GM19328 (cell line): Measurements from ENCODE around the gene ATP6V1C2.

ENCODE experiments used
- ATAC-seq: cut with Tn5 transposase; IDR thresholded peaks from one replicate; pipeline ENCODE4 v1.9.1; 2021; ENCODE audit warnings: mild to moderate bottlenecking, moderate library complexity; ENCODE audit not compliant: unreplicated experiment

The ATP6V1C2 gene, protein sequence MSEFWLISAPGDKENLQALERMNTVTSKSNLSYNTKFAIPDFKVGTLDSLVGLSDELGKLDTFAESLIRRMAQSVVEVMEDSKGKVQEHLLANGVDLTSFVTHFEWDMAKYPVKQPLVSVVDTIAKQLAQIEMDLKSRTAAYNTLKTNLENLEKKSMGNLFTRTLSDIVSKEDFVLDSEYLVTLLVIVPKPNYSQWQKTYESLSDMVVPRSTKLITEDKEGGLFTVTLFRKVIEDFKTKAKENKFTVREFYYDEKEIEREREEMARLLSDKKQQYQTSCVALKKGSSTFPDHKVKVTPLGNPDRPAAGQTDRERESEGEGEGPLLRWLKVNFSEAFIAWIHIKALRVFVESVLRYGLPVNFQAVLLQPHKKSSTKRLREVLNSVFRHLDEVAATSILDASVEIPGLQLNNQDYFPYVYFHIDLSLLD

DNA sequence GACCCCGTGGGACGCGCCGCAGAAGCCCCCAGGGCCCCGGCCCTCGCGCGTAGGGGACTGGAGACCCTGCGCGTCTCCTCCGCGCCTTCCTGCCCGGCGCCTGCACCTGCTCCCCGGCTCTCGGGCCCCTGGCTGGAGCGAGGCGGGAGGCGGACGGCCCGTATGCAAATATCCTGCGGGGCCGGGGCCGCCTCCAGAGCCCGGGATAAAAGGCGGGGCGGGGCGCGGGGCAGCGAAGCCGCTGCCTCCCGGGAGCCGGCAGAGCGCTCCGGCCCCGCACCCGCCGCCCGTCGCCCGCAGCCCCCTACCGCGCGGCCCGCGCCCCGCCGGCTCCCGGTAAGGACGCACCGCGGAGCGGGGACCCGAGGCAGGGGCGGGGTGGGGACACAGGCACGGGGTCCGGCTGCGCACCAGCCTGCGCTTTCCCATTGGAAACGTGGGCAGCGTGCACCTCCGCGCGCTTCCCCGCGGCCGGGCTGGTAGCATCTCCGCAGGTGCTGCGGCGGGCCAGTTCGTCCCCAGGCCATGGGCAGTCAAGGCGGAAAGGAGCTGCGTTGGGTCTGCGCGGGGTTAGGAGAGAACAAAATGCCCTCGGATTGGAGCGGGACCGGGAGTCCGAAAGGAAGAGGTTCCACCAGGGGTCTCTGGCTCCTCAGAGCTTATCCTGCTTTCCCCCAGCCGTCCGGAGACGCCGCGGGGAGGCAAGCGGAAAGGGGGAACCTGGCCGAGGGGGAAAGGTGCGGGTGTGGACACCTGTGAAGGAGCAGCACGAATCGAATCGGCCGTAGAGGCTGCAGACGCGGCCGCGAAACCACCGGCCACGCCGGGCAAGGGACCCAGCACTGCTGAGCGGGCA, at the start of gene ATP6V1C2:
Gene ATP6V1C2 (plus strand): TSS at position 235 of the 856 bp plus-strand sequence. CDS start 1,220 bp downstream, outside the sequence.
- peak; percentile 78 for ATAC-seq

DNA sequence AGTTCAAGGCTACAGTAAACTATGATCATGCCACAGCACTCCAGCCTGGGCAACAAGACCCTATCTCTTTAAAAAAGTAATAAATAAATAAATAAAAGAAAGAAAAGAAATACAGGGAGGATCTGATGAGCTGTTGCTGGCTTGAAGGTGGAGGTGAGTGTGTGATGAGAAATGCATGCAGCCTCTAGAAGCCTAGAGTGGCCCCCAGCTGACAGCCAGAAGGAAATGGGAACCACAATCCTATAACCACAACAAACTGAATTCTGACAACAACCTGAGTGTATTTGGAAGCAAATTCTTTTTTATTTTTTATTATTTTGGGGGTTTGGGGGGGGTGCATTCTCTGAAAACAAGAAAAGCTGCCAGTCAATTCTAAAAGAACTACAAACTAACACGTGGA, 46.3 kb upstream of the ATP6V1C2 start:
- no peak for ATAC-seq

DNA sequence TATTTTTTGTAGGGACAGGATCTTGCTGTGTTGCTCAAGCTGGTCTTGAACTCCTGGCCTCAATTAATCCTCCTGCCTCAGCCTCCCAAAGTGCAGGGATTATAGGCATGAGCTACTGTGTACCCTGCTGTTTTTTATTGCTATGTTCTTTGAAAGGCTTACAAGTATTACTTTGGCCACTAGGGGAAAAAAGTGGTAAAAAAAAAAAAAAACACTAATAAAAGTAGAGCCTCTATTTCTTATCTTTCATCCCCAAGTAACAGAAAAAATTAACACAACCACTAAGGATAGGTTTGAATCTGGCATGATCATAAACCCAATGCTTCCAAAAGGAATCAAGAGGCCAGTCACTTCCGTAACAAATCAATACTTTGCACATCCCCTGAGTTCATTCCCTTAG, 43.2 kb upstream of the ATP6V1C2 start:
- no peak for ATAC-seq

DNA sequence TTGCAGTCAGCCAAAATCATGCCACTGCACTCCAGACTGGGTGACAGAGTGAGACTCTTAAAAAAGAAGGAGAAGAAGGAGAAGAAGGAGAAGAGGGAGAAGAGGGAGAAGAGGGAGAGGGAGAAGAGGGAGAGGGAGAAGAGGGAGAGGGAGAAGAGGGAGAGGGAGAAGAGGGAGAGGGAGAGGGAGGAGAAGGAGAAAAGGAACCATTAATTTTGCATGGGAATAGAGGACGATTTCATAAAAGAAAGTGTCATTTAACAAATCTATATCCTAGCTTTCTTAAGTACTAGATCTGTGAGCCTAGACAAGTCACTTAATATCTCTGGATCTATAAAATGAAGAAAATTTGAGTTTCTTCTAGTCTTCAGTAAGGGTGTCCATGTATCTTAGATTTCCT, 41.2 kb upstream of the ATP6V1C2 start:
- no peak for ATAC-seq

DNA sequence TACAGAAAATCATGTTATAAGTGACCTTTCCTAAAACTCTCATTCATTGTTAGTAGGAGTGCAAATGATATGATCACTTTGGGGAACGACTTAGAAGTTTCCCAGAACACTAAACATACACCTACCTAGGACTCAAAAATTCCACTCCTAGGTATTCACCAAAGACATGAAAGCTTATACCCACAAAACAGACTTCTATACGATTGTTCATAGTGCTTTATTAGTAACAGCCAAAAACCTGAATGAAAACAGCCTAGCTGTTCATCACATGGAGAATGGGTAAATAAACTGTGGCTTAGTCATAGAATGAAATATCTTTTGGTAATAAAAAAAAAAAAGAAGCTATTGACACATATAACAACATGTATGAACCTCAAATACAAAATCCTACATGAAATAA, 40.5 kb upstream of the ATP6V1C2 start:
- no peak for ATAC-seq

DNA sequence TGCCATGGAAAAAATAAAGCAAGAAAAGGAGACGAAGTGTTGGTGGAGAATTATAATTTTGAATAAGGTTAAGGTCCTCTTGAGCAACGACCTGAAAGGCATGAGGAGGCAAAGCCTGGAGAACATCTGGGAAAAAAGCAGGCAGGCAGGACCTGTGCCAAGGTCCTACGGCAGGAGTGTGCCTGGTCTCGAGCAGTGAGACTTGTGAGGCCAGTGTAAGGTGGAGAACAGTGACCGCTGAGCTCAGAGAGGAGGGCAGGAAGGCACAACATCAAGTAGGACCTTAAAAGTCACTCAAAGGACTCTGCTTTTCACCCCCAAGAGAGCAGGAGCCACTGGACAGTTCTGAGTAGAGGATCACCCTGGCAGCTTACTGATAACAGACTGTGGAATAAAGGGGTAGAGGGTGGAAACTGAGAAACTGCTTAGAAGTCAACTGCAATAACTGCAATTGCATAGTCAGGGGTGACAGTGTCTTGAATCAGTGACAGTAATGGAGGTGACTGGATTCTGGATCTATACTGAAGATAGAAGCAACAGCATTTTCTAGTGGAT, 35.2 kb upstream of the ATP6V1C2 start:
- no peak for ATAC-seq

DNA sequence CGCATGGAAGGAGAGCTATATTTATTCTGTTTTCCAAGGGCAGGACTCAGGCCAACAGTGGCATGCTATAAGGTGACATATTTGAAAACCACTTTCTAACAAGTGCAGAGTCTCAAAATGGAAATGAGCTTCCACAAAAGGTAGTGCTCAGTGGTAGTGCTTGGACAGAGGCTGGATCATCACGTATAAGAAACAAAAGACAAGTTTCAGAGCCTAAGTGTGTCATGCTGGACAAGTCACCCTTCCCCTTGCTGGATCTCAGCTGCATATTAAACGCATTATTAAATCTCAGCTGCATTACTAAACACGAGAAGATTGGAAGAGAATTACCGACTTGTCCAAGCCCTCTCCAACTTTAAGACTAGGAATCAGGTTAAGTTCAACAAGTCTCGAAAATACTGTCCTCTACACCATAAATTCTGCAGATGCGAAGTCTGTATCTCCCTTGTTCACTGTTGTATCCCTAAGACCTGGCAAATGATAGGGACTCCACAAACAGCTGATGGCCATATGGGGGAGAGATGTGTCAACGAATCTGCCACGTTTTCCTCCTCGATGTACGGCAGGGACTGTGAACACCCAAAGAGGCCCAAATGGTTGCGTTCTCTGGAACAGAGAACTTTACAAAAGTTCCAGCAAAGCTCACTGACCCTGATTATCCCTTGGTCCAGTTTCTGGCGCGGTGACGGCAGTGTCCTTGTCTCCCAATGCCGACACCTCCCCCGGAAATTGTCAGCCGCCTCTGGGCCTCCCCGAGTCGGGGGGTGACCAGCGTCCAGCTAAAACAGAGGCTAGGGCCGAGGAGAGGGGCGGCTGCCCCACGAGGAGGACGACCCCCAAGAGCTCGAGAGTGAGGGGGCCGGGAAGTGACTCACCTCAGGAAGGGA, 32.3 kb upstream of the ATP6V1C2 start:
- ATAC-seq: peak; percentile 18

DNA sequence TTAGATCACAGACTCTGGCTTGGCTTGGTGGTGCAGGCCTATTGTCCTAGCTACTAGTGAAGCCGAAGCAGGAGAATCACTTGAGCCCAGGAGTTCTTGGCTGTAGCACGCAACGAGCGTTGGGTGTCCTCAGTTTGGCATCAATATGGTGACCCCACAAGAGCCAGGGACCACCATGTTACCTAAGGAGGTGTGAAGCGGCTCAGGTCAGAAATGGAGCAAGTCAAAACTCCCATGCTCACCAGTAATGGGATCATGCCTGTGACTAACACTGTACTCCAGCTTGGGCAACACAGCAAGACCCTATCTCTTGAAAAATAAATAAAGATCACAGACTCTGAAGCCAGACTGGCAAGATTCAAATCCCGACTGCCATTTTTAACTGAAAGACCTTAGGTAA, 29.9 kb upstream of the ATP6V1C2 start:
- no peak for ATAC-seq

DNA sequence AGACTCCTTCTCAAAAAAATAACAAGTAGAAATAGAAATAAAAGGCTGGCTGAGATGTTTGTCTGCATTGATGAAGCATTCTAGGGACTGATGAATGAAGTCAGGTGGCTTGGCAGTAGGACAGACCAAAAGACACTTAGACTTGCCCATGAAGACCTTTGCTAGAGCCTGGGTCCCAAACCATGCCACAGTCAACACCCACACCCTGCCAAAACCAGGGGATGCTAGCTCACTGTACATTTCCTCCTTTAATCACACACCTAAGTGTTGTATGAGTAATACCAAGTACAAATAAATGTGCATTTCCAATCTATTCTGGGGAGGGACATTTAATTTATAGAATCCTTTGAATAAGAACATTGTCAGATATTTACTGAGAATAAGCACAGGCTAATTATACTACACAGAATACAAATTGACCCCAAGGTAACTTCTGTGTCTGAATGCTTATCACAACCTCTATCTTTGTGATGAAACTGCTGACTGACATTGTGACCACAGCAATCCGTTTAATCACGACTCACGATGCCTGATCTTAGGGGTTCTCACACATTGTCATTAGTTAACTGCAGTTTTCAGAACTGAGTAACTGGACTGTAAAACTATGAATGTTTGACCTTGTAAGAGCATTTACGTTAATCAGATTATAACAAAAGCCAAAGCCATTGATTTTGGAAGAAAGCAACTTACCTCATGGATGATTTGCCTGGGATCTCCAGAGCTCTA, 21.2 kb upstream of the ATP6V1C2 start:
- no peak for ATAC-seq

DNA sequence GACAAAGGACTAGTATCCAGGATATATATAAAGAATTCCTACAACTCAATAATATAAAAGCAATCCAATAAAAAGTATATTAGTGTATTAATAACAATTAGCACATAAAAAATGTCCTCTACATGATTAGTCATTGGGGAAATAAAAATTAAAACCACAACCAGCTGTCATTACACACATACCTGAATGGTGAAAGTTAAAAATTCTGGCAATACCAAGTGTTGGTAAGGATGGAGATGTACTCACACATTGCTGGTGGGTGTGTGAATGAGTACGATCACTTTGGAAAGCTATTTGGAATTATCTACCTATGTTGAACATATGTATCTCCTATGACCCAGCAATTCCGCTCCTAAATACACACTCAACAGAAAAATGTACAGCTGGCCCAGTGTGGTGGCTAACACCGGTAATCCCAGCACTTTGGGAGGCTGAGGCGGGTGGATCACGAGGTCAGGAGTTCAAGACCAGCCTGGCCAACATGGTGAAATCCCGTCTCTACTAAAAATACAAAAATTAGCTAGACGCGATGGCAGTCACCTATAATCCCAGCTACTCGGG, 17.3 kb upstream of the ATP6V1C2 start:
- ATAC-seq: no peak

DNA sequence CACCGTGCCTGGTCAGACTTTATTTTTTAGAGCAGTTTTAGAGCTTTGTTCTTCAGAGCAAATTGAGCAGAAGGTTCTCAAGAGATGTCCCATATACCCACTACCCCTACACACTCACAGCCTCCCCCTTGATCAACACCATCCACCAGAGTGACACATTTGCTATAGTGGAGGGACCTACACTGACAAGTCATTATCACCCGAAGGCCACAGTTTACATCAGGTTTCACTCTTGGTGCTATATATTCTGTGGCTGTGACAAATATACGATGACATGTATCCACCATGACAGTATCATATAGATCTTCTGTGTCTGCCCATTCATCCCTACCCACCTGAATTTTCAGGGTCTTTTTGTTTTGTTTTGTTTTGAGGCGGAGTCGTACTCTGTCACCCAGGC, 15.4 kb upstream of the ATP6V1C2 start:
- no peak for ATAC-seq

DNA sequence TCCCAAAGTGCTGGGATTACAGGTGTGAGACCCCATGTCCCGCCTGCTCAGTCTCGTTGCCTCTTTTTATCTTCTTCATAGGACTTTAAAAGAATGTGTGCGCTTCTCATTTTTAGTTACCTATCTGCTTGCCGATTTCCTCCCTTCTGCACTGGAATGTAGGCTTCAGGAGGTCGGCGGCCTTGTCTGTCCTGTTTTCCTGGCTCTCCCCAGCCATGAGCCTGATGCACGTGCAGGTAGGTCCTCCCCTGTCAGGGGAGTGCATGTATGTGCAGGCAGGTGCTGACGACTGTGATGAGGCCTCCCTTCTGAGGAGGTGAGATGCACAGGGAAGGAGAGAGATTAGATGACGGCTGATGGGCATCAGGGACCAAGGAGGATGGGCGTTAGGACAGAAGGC, 13.6 kb upstream of the ATP6V1C2 start:
- no peak for ATAC-seq

DNA sequence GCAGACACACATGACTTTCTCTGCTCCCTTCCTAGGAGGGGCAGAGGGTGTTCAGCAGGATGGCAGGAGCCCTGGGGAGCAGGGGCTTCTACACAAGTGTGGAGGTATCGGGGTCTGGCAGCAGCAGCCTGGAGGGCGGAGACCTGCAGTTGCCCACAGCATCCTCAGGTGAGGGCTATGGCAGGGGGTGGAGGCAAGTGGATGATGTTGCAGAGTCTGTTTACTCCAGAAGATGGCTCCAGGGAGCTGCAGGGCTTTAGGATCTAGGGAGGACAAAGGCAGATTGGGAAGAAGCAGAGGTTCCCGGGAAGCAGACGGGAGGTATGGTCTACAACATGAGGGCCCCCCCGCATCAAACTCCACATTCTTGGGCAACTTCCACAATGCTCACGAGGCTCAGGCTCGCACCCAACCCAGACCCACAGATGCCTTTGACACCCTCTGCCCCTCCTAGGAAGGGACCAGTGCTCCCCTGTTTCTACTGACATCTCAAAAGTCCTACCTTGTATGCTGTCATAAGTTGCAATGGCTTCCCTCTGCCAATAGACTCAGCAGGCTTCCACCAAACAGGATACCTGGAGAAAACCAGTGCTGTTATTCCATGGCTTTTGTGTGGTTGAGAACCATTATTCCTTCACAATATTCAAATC, 12.0 kb upstream of the ATP6V1C2 start:
- ATAC-seq: no peak

DNA sequence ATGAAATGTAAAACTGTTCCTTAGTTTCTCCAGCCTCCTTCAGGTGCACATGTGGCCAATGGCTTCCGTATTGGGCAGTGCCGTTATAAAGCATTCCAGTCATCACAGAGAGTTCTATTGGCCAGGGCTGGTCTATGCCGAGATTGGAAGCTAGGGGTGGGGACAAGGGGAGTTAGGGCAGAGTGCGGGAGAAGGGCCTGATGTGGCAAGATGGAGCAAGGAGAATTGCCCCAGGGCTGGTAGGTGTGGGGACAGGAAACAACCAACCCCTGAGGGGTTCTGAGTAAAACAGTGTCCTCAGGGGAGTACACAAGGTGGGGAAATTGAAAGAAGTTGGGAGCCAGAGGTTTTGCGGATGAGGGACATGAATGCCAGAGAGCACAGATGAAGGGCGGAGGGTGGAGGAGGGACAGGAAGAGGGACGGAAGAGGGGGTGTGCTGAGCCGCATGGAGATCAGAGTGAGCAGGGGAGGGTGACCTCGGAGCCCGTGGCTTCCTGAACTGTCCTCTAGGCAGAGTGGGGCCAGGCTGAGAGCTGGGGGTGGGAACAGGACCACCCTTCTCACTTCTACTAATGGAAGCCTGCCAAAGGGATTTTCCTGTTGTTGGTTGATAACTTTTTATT, 9.1 kb upstream of the ATP6V1C2 start:
- ATAC-seq: no peak

DNA sequence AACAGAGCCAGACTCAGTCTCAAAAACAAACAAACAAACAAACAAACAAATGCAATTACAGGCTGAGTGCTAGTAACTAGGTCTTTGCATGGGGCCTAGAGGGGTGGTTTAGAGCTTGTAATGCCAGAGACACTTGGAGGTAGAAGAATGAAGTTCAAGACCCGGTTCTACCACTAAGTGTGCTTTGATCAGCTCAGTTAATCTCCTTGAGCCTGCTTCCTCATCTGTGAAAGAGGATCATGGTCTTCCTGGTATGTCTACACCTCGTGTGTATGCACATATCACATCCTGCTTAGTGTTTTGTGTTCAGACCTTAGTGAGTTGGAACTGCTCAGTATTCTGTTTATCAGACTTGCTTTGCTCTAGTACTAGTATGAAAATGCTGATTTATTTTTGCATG, 4.8 kb upstream of the ATP6V1C2 start:
- no peak for ATAC-seq

DNA sequence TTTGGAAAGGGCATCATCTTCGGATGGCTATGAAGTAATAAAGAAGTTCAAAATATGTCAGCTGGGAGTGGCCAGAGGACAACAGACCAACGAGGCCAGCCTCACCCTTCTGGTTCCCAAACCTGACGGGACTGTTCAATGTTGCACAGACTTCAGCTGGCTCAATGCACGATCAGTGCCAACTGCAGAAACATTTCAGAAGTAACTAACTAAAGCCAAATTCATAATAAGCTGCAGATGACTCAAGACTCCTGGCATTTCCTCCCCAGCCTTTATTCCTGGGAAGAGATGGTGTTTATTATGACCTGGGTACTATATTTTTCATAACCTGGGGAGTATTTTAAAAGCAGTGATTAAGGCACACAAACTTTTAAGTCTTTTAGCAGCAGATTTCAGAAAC, 3.8 kb upstream of the ATP6V1C2 start:
- ATAC-seq: no peak

DNA sequence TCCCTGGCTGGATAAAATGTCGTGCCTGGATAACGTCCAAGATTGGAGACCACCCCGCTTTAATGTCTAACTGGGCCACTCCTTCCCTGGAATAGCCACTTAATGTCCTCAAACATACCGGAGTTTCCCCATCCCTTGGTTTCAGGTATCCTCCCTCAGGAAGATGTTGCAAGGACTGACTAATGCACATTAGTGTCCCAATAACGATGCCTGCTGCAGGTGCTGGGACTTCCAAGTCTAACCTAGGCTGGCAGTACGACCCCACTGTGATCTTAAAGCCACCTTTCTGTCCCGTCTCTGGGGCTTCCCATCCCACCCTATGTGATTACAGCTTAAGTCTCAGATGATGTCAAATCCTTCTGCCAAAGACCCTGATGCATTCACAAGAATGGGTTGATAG, 1.1 kb upstream of the ATP6V1C2 start:
- no peak for ATAC-seq

DNA sequence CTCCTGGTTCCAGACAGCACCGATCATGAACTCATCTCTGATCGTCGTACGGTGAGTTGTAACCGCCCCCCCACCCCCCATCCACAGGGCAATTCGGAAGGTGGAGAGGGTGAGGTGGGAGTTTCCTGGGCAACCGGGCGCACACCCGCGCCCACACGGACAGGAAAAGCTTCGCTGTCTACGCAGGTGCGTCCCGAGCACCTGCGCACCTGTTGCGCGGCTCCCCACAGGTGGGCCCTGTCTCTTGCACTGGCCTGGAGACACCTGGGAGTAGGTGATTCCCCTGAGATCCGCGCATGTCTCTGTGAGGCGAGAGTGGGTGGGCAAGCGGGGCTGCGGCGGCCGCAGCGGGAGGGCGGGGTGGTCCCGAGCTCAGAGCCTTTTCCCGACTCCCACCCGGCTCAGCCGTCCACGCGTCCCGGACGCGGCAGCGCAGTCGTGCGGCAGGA, 459 bp upstream of the ATP6V1C2 start:
- ATAC-seq: no peak
